Fibroblast of pulmonary artery (primary cell): Measurements from ENCODE around the gene TLDC2.
"Not testable (repeated sequence)": the region's sequence is repeated elsewhere in the genome, so short reads cannot be mapped to it uniquely, and the experiment has no call there.

Experiments used
- DNase-seq: peaks from one replicate; pipeline ENCODE4 v3.0.0-alpha.2; 2010; ENCODE audit warnings: low read depth
- H3K4me3 ChIP-seq: replicated peaks from 2 replicates; pipeline ENCODE4 v1.5.1; 2011; ENCODE audit warnings: low read depth, mild to moderate bottlenecking, control low read depth, low read length, moderate library complexity
- CTCF ChIP-seq: IDR thresholded peaks from 2 replicates; pipeline ENCODE4 v1.5.1; 2011; ENCODE audit warnings: mild to moderate bottlenecking, control low read depth, low read length, inconsistent platforms; ENCODE audit errors: missing control alignments

Gene TLDC2

DNA sequence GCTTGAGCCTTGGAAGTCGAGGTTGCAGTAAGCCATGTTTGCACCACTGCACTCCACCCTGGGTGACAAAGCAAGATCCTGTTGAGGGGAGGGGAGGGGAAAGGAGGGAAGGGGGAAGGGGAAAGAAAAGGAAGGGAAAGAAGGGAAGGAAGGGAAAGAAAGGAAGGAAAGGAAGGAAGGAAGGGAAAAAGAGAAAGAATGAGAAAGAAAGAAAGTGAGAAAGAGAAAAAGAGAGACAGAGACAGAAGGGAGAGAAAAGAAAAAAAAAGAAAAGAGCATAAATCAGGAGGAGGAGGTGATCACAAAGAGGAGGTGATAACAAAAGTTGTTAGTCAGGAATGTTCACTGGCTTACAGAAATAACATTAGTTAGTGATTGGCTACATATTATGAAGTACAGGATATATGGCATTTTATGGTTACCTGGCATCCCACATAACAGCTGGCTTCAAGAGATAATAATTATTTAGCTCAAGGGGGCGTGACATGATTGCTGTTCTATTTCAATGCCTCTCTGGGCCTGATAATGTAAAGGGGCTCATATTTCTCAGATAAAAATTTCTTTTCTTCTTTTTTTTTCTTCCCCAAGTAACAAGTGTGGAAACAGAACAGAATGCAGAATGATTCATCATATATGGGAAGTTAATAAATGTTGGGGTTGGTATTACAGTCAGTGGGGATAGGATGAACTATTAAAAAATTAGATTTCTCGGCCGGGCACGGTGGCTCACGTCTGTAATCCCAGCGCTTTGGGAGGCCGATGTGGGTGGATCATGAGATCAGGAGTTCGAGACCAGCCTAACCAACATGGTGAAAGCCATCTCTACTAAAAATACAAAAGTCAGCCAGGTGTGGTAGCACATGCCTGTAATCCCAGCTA lies 48.5 kb downstream of the TLDC2 start:
- DNase-seq = no peak
- no peak for TF ChIP-seq CTCF
- H3K4me3 ChIP-seq = no peak overlapping the region

GRCh38 chr20:36925234-36925633 lies 49.3 kb downstream of the TLDC2 start:
- TF ChIP-seq CTCF = no peak
- DNase-seq = no peak
- no peak overlapping the region for H3K4me3 ChIP-seq

DNA sequence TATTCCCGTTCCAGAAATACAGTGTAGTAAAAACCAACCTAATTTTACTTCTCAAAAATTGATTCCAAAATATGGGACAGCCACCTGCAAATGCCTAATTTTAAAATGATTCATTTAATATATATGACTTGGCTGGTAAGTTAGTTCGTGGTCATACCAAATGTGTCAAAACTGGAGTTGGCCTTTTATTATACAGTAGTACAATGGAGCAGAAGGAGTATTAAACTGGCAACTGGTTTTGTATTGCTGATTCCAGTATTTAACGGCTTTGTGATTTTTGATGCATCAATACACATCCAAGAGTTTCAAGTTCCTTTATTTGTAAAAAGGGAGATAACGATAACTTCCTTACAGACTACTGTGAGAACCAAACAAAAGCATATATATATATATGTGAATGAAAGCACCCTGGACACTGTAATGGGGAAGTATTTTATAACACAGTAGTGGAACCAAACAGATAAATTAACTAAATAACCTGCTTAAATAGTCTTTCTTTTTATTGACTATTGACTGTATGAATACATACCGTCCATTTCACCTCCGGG lies 50.8 kb downstream of the TLDC2 start:
- no peak for TF ChIP-seq CTCF
- no peak overlapping the region for H3K4me3 ChIP-seq
- DNase-seq = no peak

- no peak overlapping the region for H3K4me3 ChIP-seq
- no peak for TF ChIP-seq CTCF
- DNase-seq = no peak
Observed at GRCh38 chr20:36927704-36928103, 51.8 kb downstream of the TLDC2 start.

DNA sequence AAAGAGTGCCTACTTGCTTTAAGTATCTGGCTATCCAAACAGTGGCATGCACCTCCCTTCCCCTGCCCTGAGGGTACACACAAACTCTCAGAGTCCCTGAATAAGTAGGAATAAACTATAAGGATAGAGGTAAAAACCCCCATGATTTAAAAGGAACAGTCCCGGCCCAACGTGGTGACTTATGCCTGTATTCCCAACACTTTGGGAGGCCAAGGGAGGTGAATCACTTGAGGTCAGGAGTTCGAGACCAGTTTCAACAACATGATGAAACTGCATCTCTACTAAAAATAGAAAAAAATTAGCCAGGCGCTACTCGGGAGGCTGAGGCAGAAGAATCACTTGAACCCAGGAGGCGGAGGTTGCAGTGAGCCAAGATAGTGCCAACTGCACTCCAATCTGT lies 53.4 kb downstream of the TLDC2 start:
- no peak overlapping the region for H3K4me3 ChIP-seq
- peak; percentile 35 for DNase-seq
- TF ChIP-seq CTCF = no peak

DNA sequence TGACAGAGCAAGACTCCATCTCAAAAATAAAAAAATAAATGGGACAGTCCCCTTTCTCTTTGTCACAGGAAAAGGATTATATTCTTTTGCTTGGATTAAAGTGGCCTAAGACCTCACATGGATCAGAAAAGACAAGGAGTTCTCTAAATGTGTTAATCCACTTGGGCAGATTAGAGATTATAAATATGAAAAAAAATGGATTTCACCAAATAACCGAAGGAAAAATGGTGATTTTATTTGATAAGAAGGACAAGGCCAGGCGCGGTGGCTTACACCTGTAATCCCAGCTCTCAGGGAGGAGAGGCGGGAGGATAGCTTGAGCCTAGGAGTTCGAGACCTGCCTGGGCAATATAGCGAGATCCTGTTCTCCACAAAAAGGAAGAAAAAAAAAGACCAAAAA lies 53.8 kb downstream of the TLDC2 start:
- no peak for TF ChIP-seq CTCF
- no peak for DNase-seq
- H3K4me3 ChIP-seq = no peak overlapping the region

DNA sequence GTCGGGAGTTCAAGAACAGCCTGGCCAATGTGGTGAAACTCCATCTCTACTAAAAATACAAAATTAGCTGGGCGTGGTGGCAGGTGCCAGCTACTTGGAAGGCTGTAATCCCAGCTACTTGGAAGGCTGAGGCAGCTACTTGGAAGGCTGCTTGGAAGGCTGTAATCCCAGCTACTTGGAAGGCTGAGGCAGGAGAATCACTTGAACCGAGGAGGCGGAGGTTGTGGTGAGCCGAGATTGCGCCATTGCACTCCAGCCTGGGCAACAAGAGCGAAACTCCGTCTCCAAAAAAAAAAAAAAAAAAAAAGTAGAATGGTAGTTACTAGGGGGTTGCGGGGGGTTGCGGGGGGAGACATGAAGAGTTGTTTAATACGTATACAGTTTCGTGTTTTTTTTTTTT lies 56.1 kb downstream of the TLDC2 start:
- DNase-seq = not testable (repeated sequence)

More for the DNA sequence above, 56.1 kb downstream of the TLDC2 start:
- H3K4me3 ChIP-seq = not testable (repeated sequence)
